GM19240 (cell line): ENCODE measurements around the gene STAT4.
A peak's percentile ranks its signal among the peaks of the same experiment; 100 is the strongest.

ENCODE experiments used
- DNase-seq: peaks from one replicate; pipeline ENCODE4 v3.0.0; 2011; ENCODE audit warnings: low spot score; ENCODE audit not compliant: insufficient read length

STAT4 gene

GRCh38 chr2:191048073-191048472 lies 102.7 kb downstream of the STAT4 start:
- no peak for DNase-seq

- no peak for DNase-seq
These were observed 105.7 kb downstream of the STAT4 start for GRCh38 chr2:191045141-191045540.

- DNase-seq, result no peak
These were observed 107.4 kb downstream of the STAT4 start for GRCh38 chr2:191043438-191043837.

- no peak for DNase-seq
These were observed 109.2 kb downstream of the STAT4 start for GRCh38 chr2:191041418-191042161.

- no peak for DNase-seq
These were observed 111.2 kb downstream of the STAT4 start for GRCh38 chr2:191039616-191040015.

GRCh38 chr2:191038741-191039140 lies 112.1 kb downstream of the STAT4 start:
- DNase-seq, result no peak

- DNase-seq, result no peak
These were observed 112.5 kb downstream of the STAT4 start for GRCh38 chr2:191038241-191038725.

- no peak for DNase-seq
These were observed 113.4 kb downstream of the STAT4 start for GRCh38 chr2:191037351-191037750.

GRCh38 chr2:191036363-191036762 lies 114.4 kb downstream of the STAT4 start:
- no peak for DNase-seq

- no peak for DNase-seq
These were observed 118.0 kb downstream of the STAT4 start for GRCh38 chr2:191032588-191033429.

- no peak for DNase-seq
These were observed 119.5 kb downstream of the STAT4 start for GRCh38 chr2:191031256-191031655.

GRCh38 chr2:191030521-191031154 lies 120.2 kb downstream of the STAT4 start:
- DNase-seq, result no peak

- no peak for DNase-seq
These were observed 121.4 kb downstream of the STAT4 start for GRCh38 chr2:191029280-191029950.

GRCh38 chr2:191026377-191026776 lies 124.4 kb downstream of the STAT4 start:
- no peak for DNase-seq

- no peak for DNase-seq
These were observed 125.7 kb downstream of the STAT4 start for GRCh38 chr2:191025135-191025534.

- DNase-seq, result no peak
These were observed 127.5 kb downstream of the STAT4 start for GRCh38 chr2:191023235-191023679.

GRCh38 chr2:191020742-191021381 lies 129.9 kb downstream of the STAT4 start:
- DNase-seq, result no peak

GRCh38 chr2:191020221-191020741 lies 130.5 kb downstream of the STAT4 start:
- peak; percentile 50 for DNase-seq

- no peak for DNase-seq
These were observed 131.4 kb downstream of the STAT4 start for GRCh38 chr2:191019376-191019775.

GRCh38 chr2:191018643-191019119 lies 132.1 kb downstream of the STAT4 start:
- DNase-seq, result no peak
